ENCODE results near the gene RAB44.

- no peak for TF ChIP-seq POLR2AphosphoS5 (IDR thresholded peaks at IDR 0.05; ENCODE audit: borderline replicate concordance, low read depth, low read length)
- no peak for TF ChIP-seq EZH2 (IDR thresholded peaks at IDR 0.05)
- no peak for TF ChIP-seq FOXP2 (optimal IDR thresholded peaks at IDR 0.05; ENCODE audit: control extremely low read depth, extremely low read length, insufficient read depth)
These were observed 24.7 kb downstream of the RAB44 start for GRCh38 chr6:36722365-36722764.

All from SK-N-MC (cell line).